GM10248 (cell line): Measurements from ENCODE around the gene DVL1.
A peak's percentile ranks its signal among the peaks of the same experiment; 100 is the strongest.

Experiments used
- CTCF ChIA-PET: fragments of 300-600 bp; sonication (Branson Sonifier 250); formaldehyde crosslinking; extraction: SDS; loops from one replicate; lab custom pipeline; 2021; ENCODE audit warnings: antibody characterized with exemption; lab: Yijun Ruan, JAX
- POLR2A ChIA-PET: fragments of 350-650 bp; sonication (Branson Sonifier 250); formaldehyde crosslinking; extraction: SDS; loops from one replicate; lab custom pipeline; 2020; ENCODE audit warnings: antibody characterized with exemption; lab: Yijun Ruan, JAX
- DNase-seq: peaks from one replicate; pipeline ENCODE4 v3.0.0; 2012; ENCODE audit errors: extremely low spot score
- CTCF ChIP-seq: IDR thresholded peaks from 2 replicates; pipeline ENCODE4 v1.5.1; 2012; ENCODE audit warnings: mild to moderate bottlenecking, low read depth; ENCODE audit errors: extremely low read depth, missing control alignments, control extremely low read depth

Gene DVL1

GRCh38 chr1:1306070-1306660, 43.1 kb downstream of the DVL1 start:
- CTCF ChIA-PET, result interaction anchor here (1.1 kb wide), 1 partner anchor 67 kb away, joined by 4 read pairs; no protein-coding TSS in a partner anchor
- DNase-seq, result no peak

DNA sequence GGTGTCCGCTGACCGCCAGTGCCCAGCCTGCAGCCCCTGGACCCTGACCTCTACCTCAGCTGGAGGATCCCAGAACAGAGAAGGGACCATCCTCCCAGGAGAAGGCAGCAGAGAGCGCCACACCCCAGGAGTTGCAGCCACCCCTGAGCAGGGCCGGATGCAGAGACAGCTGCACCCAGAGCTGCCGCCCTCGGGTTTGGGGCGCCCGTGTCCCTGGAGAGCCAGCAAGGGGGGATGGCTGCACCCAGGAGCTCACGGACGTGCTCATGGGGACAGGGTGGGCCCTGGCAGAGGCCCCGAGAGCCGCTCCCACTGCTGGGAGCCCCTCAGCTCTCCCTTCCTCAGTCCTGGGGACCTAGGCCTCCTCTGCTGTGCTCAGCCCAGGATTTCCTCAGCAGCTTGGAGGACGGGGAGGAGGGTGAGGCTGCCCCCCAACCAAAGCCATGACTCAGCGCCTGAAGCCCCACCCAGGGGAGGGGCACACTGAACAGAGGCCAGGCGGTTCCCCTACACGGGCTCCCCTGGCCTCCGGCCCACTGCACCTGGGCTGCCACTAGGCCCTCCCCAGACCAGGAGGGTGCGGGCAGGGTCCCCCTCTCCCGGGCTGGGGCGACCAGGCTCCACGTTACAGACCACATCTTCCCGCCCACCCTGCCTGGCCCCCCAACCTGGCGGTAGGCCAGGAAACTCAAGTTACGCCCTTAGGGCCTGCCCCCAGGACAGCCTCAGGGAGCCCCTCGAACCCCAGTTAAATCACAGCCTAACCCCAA, 43.7 kb downstream of the DVL1 start:
- POLR2A ChIA-PET, result no interaction called here
- CTCF ChIA-PET, result interaction anchor here (0.8 to 1.2 kb wide), 4 partner anchors 14 to 604 kb away, joined by 3 to 6 read pairs (median 4); no protein-coding TSS in a partner anchor
- no peak for TF ChIP-seq CTCF
- peak; percentile 70 for DNase-seq

More at GRCh38 chr1:1306070-1306660, 43.1 kb downstream of the DVL1 start:
- POLR2A ChIA-PET, result no interaction called here
- TF ChIP-seq CTCF, result peak; percentile 31

DNA sequence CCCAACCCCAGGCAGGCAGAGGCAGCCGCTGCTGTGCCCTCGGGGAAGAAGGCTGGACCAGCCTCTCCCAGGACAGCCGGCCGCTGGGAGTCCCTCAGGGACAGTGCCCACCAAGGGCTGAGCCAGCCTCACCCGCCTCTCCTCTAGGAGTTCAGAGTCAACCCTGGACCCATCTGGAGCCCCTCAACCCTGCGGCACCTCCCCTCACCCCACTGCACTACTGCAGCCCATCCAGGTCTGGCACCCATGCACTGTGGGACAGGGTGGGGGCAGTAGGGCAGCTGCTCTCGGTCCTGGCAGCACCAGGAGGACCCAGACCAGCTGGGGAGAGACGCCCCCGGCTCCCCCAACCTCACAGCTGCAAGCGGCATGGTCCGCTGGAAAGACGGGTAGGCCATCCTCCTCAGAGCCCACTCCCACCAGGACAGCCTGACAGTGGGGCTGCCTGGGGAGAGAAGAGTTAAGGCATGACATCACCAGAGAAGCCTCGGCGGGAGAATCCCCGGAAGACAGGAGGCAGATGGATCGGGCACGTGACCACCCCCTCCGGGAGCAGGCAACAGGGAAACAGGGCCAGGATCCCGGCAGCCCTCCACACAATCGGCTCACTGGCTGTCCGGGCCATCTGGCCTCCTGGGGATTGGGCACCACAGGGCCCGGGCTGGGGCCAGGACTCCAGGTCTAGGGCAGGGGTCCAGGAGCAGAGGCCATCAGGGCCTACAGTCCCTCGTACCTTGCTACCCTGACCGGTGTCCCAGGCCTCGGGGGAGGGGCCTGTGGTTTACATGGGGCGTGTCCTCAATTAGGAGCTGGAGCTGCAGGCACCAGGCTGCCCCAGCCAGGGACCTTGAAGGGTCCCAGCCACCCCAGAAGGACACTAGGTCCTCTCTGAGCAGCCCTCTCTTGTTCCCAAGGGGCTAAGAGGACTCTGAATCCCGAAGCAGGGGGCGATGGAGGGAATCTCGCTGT, 44.6 kb downstream of the DVL1 start:
- ChIA-PET CTCF (interaction anchor here (0.8 to 1.2 kb wide), 4 partner anchors 13 to 605 kb away, joined by 3 to 6 read pairs (median 4); no protein-coding TSS in a partner anchor), POLR2A (no interaction called here)
- no peak for TF ChIP-seq CTCF
- no peak for DNase-seq

DNA sequence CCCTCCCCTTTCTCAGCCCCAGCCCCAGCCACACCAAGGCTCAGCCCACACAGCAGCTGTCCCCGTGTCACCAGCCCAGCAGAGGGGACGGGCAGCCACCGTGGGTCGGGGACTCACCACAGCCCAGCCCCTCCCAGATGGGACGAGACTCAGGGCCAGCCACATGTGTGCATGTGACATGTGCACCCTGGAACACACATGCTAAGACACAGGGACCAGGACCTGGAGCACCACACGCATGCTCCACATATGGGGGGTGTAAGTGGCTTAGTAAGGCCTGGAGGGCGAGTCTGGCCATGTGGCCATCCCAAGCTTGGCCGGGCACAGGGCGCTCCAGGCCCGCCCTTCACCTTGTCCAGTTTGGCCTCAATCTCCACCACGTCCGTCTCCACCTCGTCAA, 45.5 kb downstream of the DVL1 start:
- DNase-seq, result no peak
- no peak for TF ChIP-seq CTCF
- ChIA-PET POLR2A (no interaction called here), CTCF (no interaction called here)

GRCh38 chr1:1302951-1303509, 46.2 kb downstream of the DVL1 start:
- ChIA-PET POLR2A (no interaction called here), CTCF (no interaction called here)
- no peak for TF ChIP-seq CTCF
- no peak for DNase-seq
